ENCODE data around the gene ZC2HC1B. TPM values are rescaled to one million over a fixed set of nuclear protein-coding genes. Genes with fewer than 3 reads are reported as not detected.
A peak's percentile ranks its signal among the peaks of the same experiment; 100 is the strongest.

Gene ZC2HC1B
- total RNA-seq, 1 donor from 2014 or later = not detected

GRCh38 chr6:143952947-143953701, 88.8 kb downstream of the ZC2HC1B start:
- no peak for TF ChIP-seq CTCF (IDR thresholded peaks at IDR 0.05)
- peaks cover under 1% of the 10 kb centered on the region for H3K36me3 ChIP-seq
- H3K4me1 ChIP-seq = peaks cover 29% of the 10 kb centered on the region
- H3K27me3 ChIP-seq (ENCODE audit: low read depth) = no peaks in the 10 kb centered on the region
- no peak overlapping the region for H3K4me3 ChIP-seq
- intact Hi-C loops (cut with DNase I) = no loop called here
- H3K27ac ChIP-seq = no peak overlapping the region
- H3K9me3 ChIP-seq = no peaks in the 10 kb centered on the region
- DNase-seq (peak; percentile 50), ATAC-seq (peak; percentile 65 to 76)

- ATAC-seq = no peak
- no peak for DNase-seq
- H3K27ac ChIP-seq = no peak overlapping the region
Measured at GRCh38 chr6:143953922-143954321, 89.6 kb downstream of the ZC2HC1B start.

GRCh38 chr6:143955971-143956370, 91.7 kb downstream of the ZC2HC1B start:
- H3K27ac ChIP-seq = no peak overlapping the region
- TF ChIP-seq CTCF (IDR thresholded peaks at IDR 0.05) = no peak
- no peaks in the 10 kb centered on the region for H3K27me3 ChIP-seq (ENCODE audit: low read depth)
- H3K36me3 ChIP-seq = no peaks in the 10 kb centered on the region
- H3K9me3 ChIP-seq = no peaks in the 10 kb centered on the region
- H3K4me3 ChIP-seq = no peak overlapping the region
- H3K4me1 ChIP-seq = peaks cover 22% of the 10 kb centered on the region
- ATAC-seq = no peak
- intact Hi-C loops (cut with DNase I) = no loop called here
- no peak for DNase-seq

More at GRCh38 chr6:143953922-143954321, 89.6 kb downstream of the ZC2HC1B start:
- TF ChIP-seq CTCF (IDR thresholded peaks at IDR 0.05) = no peak
- intact Hi-C loops (cut with DNase I) = no loop called here
- peaks cover 29% of the 10 kb centered on the region for H3K4me1 ChIP-seq
- H3K4me3 ChIP-seq = no peak overlapping the region
- no peaks in the 10 kb centered on the region for H3K27me3 ChIP-seq (ENCODE audit: low read depth)
- no peaks in the 10 kb centered on the region for H3K9me3 ChIP-seq
- H3K36me3 ChIP-seq = no peaks in the 10 kb centered on the region

- H3K4me1 ChIP-seq = peaks cover 24% of the 10 kb centered on the region
- H3K4me3 ChIP-seq = no peak overlapping the region
- ATAC-seq (no peak), DNase-seq (no peak)
- H3K27ac ChIP-seq = no peak overlapping the region
- no peaks in the 10 kb centered on the region for H3K27me3 ChIP-seq (ENCODE audit: low read depth)
- intact Hi-C loops (cut with DNase I) = no loop called here
- TF ChIP-seq CTCF (IDR thresholded peaks at IDR 0.05) = no peak
- no peaks in the 10 kb centered on the region for H3K36me3 ChIP-seq
- no peaks in the 10 kb centered on the region for H3K9me3 ChIP-seq
Measured at GRCh38 chr6:143957679-143958274, 93.5 kb downstream of the ZC2HC1B start.

- Histone ChIP-seq H3K4me3 (no peak overlapping the region), H3K27ac (no peak overlapping the region), H3K36me3 (no peaks in the 10 kb centered on the region), H3K9me3 (no peaks in the 10 kb centered on the region), H3K27me3 (ENCODE audit: low read depth) (no peaks in the 10 kb centered on the region), H3K4me1 (peaks cover 20% of the 10 kb centered on the region)
- intact Hi-C loops (cut with DNase I) = no loop called here
- no peak for TF ChIP-seq CTCF (IDR thresholded peaks at IDR 0.05)
- ATAC-seq (no peak), DNase-seq (no peak)
Measured at GRCh38 chr6:143958839-143959399, 94.6 kb downstream of the ZC2HC1B start.
